ENCODE measurements around the gene L1CAM.

L1CAM gene

GRCh38 chrX:153875391-153876111, 10.4 kb downstream of the L1CAM start:
- peak in 1 of 2 donors; percentile 6 for DNase-seq

GRCh38 chrX:153874366-153875125, 11.4 kb downstream of the L1CAM start:
- no peak for DNase-seq

- DNase-seq, result no peak
Observed at GRCh38 chrX:153874085-153874365, 11.9 kb downstream of the L1CAM start.

GRCh38 chrX:153873282-153874084, 12.5 kb downstream of the L1CAM start:
- DNase-seq, result no peak

- DNase-seq, result no peak
Observed at GRCh38 chrX:153871946-153872878, 13.8 kb downstream of the L1CAM start.

GRCh38 chrX:153871451-153871850, 14.5 kb downstream of the L1CAM start:
- DNase-seq, result no peak

- DNase-seq, result no peak
Observed at GRCh38 chrX:153870791-153871360, 15.1 kb downstream of the L1CAM start.

- DNase-seq, result no peak
Observed at GRCh38 chrX:153870288-153870690, 15.7 kb downstream of the L1CAM start.

- no peak for DNase-seq
Observed at GRCh38 chrX:153869473-153870287, 16.3 kb downstream of the L1CAM start.

- DNase-seq, result no peak
Observed at GRCh38 chrX:153868576-153869472, 17.1 kb downstream of the L1CAM start.

- no peak for DNase-seq
Observed at GRCh38 chrX:153867671-153868070, 18.3 kb downstream of the L1CAM start.

- DNase-seq, result no peak
Observed at GRCh38 chrX:153867139-153867538, 18.8 kb downstream of the L1CAM start.

GRCh38 chrX:153866302-153867019, 19.5 kb downstream of the L1CAM start:
- no peak for DNase-seq

GRCh38 chrX:153865685-153866084, 20.3 kb downstream of the L1CAM start:
- no peak for DNase-seq

- no peak for DNase-seq
Observed at GRCh38 chrX:153865321-153865580, 20.7 kb downstream of the L1CAM start.

GRCh38 chrX:153864561-153865320, 21.2 kb downstream of the L1CAM start:
- no peak for DNase-seq

- DNase-seq, result no peak
Observed at GRCh38 chrX:153864101-153864500, 21.9 kb downstream of the L1CAM start.

- DNase-seq, result no peak
Observed at GRCh38 chrX:153863251-153863991, 22.6 kb downstream of the L1CAM start.
